GM18519 (cell line): ENCODE measurements around the gene SLC25A48.

ENCODE experiments used
- ATAC-seq: cut with Tn5 transposase; IDR thresholded peaks from one replicate; pipeline ENCODE4 v1.9.1; 2021; ENCODE audit warnings: mild to moderate bottlenecking, moderate library complexity; ENCODE audit not compliant: unreplicated experiment, low FRiP score

The SLC25A48 gene

GRCh38 chr5:135834639-135835529, at the start of gene SLC25A48:
Gene SLC25A48, plus strand, starts transcription at chr5:135834663. Its CDS starts 185 bp downstream, at chr5:135834848.
- ATAC-seq = peak; percentile 88

GRCh38 chr5:135800656-135801055, 33.8 kb upstream of the SLC25A48 start:
- ATAC-seq = no peak

GRCh38 chr5:135810188-135810943, 24.1 kb upstream of the SLC25A48 start:
- no peak for ATAC-seq

GRCh38 chr5:135811007-135811406, 23.5 kb upstream of the SLC25A48 start:
- ATAC-seq = no peak

GRCh38 chr5:135813758-135814157, 20.7 kb upstream of the SLC25A48 start:
- ATAC-seq = no peak

GRCh38 chr5:135814316-135814715, 20.1 kb upstream of the SLC25A48 start:
- no peak for ATAC-seq

- ATAC-seq = no peak
Observed at GRCh38 chr5:135814812-135815211, 19.7 kb upstream of the SLC25A48 start.

GRCh38 chr5:135821061-135821801, 13.2 kb upstream of the SLC25A48 start:
- no peak for ATAC-seq

- no peak for ATAC-seq
Observed at GRCh38 chr5:135821802-135822201, 12.7 kb upstream of the SLC25A48 start.

GRCh38 chr5:135822286-135822685, 12.2 kb upstream of the SLC25A48 start:
- ATAC-seq = no peak

- no peak for ATAC-seq
Observed at GRCh38 chr5:135822959-135823358, 11.5 kb upstream of the SLC25A48 start.

GRCh38 chr5:135823881-135824280, 10.6 kb upstream of the SLC25A48 start:
- no peak for ATAC-seq

- ATAC-seq = no peak
Observed at GRCh38 chr5:135824541-135825041, 9.9 kb upstream of the SLC25A48 start.

- no peak for ATAC-seq
Observed at GRCh38 chr5:135825373-135826220, 8.9 kb upstream of the SLC25A48 start.

- ATAC-seq = no peak
Observed at GRCh38 chr5:135826221-135826525, 8.3 kb upstream of the SLC25A48 start.

- no peak for ATAC-seq
Observed at GRCh38 chr5:135826994-135827671, 7.3 kb upstream of the SLC25A48 start.

- ATAC-seq = no peak
Observed at GRCh38 chr5:135827965-135828781, 6.3 kb upstream of the SLC25A48 start.

- no peak for ATAC-seq
Observed at GRCh38 chr5:135828782-135829127, 5.7 kb upstream of the SLC25A48 start.

- no peak for ATAC-seq
Observed at GRCh38 chr5:135829179-135829578, 5.3 kb upstream of the SLC25A48 start.
